Endothelial cell of umbilical vein (primary cell): ENCODE results near the gene NPB.

ENCODE experiments used
- EZH2 ChIP-seq: IDR thresholded peaks from 2 replicates; pipeline ENCODE4 v1.6.1; 2012; ENCODE audit warnings: borderline replicate concordance, low read depth, mild to moderate bottlenecking, moderate library complexity, low read length, inconsistent platforms; ENCODE audit not compliant: severe bottlenecking
- FOS ChIP-seq: IDR thresholded peaks from 2 replicates; pipeline ENCODE4 v1.6.1; 2011; ENCODE audit warnings: mild to moderate bottlenecking, low read length, moderate library complexity, borderline replicate concordance; ENCODE audit not compliant: insufficient read depth
- JUN ChIP-seq: IDR thresholded peaks from 2 replicates; pipeline ENCODE4 v1.6.1; 2011; ENCODE audit warnings: borderline replicate concordance, low read depth; ENCODE audit not compliant: insufficient read length, insufficient read depth
- POLR2A ChIP-seq: IDR thresholded peaks from 2 replicates; pipeline ENCODE4 v1.6.1; 2012; ENCODE audit warnings: low read depth, mild to moderate bottlenecking, control low read depth, low read length
- POLR2AphosphoS5 ChIP-seq: IDR thresholded peaks from 2 replicates; pipeline ENCODE4 v1.6.1; 2012; ENCODE audit warnings: low read depth, mild to moderate bottlenecking, control low read depth, low read length, moderate library complexity; ENCODE audit not compliant: insufficient read depth
- TF ChIP-seq, protein P1 (sequence below), 2 donors: IDR thresholded peaks; 1 replicate in 1 of 2; 2 replicates in 1 of 2; pipeline ENCODE4 v1.5.1; 2011; ENCODE audit warnings: low read length in 2 of 2, mild to moderate bottlenecking in 2 of 2, moderate library complexity in 2 of 2, control low read depth in 1 of 2, inconsistent platforms in 1 of 2, low read depth in 1 of 2; ENCODE audit not compliant: insufficient read depth in 1 of 2; ENCODE audit errors: extremely low read depth in 1 of 2
- TF ChIP-seq, protein P2 (sequence below): IDR thresholded peaks from 2 replicates; pipeline ENCODE4 v1.6.1; 2011; ENCODE audit not compliant: insufficient read depth, insufficient read length

DNA sequence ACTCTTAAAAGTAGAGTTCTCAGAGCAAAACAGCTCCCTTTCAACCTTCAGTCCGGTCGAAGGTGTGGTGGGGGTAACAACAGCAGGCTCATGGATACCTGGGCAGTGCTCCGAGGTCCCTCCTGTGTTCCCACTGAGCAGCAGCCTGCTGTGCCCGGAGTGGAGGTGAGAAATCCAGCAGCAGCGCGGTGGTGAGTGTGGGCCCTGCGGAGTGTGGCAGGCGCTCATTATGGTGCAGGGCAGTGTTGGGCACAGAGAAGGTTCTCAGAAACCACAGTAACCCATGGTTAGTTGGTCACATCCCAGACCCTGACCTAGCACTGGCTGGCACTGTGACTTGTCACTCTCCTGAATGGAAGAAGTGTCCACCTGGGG is 36.7 kb upstream of the NPB start:
- TF ChIP-seq, protein P1, sequence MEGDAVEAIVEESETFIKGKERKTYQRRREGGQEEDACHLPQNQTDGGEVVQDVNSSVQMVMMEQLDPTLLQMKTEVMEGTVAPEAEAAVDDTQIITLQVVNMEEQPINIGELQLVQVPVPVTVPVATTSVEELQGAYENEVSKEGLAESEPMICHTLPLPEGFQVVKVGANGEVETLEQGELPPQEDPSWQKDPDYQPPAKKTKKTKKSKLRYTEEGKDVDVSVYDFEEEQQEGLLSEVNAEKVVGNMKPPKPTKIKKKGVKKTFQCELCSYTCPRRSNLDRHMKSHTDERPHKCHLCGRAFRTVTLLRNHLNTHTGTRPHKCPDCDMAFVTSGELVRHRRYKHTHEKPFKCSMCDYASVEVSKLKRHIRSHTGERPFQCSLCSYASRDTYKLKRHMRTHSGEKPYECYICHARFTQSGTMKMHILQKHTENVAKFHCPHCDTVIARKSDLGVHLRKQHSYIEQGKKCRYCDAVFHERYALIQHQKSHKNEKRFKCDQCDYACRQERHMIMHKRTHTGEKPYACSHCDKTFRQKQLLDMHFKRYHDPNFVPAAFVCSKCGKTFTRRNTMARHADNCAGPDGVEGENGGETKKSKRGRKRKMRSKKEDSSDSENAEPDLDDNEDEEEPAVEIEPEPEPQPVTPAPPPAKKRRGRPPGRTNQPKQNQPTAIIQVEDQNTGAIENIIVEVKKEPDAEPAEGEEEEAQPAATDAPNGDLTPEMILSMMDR (IDR thresholded peaks at IDR 0.05; ENCODE audit: extremely low read depth in 1 of 2, insufficient read depth in 1 of 2, low read depth in 1 of 2, low read length in 2 of 2): no peak
- no peak for TF ChIP-seq JUN
- TF ChIP-seq, protein P2, sequence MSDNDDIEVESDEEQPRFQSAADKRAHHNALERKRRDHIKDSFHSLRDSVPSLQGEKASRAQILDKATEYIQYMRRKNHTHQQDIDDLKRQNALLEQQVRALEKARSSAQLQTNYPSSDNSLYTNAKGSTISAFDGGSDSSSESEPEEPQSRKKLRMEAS: no peak
- TF ChIP-seq POLR2A: no peak
- no peak for TF ChIP-seq EZH2
- no peak for TF ChIP-seq FOS
- TF ChIP-seq POLR2AphosphoS5: no peak
